ENCODE measurements around the gene NTM.

DNA sequence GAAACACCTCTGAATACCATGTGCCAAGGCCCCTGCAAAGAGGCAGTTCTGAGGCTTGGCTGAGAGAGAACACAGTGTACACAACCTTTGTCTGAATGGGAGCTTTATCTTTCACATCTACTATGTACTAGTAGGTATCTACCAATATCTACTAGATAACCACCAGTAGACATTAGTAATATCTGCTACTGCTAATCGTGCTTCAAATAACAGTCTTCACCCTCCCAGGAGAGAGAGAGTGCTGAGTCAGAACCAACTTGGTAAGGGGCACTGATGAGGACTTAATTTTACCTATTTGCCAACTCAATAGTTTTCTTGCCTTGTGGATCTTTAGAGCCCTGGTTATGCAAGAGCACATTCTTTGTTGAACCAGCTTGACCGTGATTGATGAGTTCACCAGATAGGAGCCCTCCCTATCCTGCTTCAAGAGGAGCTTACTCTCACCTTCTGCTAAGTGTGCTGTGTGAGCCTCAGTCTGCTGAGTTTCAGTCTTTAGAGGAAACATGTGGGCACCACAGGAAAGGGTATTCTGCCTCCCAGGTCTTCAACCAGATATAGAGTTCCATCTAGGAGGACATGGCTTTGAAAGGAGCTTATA is 967.5 kb downstream of the NTM start:
- TF ChIP-seq, protein P1, sequence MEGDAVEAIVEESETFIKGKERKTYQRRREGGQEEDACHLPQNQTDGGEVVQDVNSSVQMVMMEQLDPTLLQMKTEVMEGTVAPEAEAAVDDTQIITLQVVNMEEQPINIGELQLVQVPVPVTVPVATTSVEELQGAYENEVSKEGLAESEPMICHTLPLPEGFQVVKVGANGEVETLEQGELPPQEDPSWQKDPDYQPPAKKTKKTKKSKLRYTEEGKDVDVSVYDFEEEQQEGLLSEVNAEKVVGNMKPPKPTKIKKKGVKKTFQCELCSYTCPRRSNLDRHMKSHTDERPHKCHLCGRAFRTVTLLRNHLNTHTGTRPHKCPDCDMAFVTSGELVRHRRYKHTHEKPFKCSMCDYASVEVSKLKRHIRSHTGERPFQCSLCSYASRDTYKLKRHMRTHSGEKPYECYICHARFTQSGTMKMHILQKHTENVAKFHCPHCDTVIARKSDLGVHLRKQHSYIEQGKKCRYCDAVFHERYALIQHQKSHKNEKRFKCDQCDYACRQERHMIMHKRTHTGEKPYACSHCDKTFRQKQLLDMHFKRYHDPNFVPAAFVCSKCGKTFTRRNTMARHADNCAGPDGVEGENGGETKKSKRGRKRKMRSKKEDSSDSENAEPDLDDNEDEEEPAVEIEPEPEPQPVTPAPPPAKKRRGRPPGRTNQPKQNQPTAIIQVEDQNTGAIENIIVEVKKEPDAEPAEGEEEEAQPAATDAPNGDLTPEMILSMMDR (conservative IDR thresholded peaks at IDR 0.05 in 1 of 2, IDR thresholded peaks at IDR 0.05 in 1 of 2; ENCODE audit: low read depth in 1 of 2, low read length in 2 of 2) = no peak
- no peak for TF ChIP-seq EZH2 (IDR thresholded peaks at IDR 0.05; ENCODE audit: low read length, missing control alignments)
